Mesodermal cell (in vitro differentiated cells): ENCODE data around the gene RCL1.
A peak's percentile ranks its signal among the peaks of the same experiment; 100 is the strongest.

Experiments
- H3K27ac ChIP-seq: 2 replicates; pipeline ENCODE4 v1.7.0; 2013; ENCODE audit warnings: mild to moderate bottlenecking, low read depth, low read length, moderate library complexity; ENCODE audit not compliant: severe bottlenecking
- H3K36me3 ChIP-seq: 2 replicates; pipeline ENCODE4 v1.7.1; 2013; ENCODE audit warnings: mild to moderate bottlenecking, low read length, moderate library complexity; ENCODE audit not compliant: control insufficient read depth, insufficient read depth
- H3K4me1 ChIP-seq: one replicate; pipeline ENCODE4 v1.7.1; 2013; ENCODE audit warnings: mild to moderate bottlenecking, low read length; ENCODE audit not compliant: insufficient read depth, control insufficient read depth, poor library complexity, severe bottlenecking
- H3K4me3 ChIP-seq: 2 replicates; pipeline ENCODE4 v1.7.0; 2013; ENCODE audit warnings: low read length, control low read depth, mild to moderate bottlenecking; ENCODE audit not compliant: insufficient read depth, poor library complexity, severe bottlenecking; ENCODE audit errors: extremely low read depth
- H3K9me3 ChIP-seq: 2 replicates; pipeline ENCODE4 v1.7.1; 2013; ENCODE audit warnings: mild to moderate bottlenecking, low read length, moderate library complexity; ENCODE audit not compliant: control insufficient read depth
- WGBS, 2 experiments: methylation state at CpG; one replicate each; pipeline ENCODE4 v1.1.5; 2013; ENCODE audit warnings: missing lambda C conversion rate in 2 of 2; ENCODE audit not compliant: insufficient coverage in 2 of 2; 5-methylcytosine and 5-hydroxymethylcytosine counted together

Gene RCL1

GRCh38 chr9:4797854-4798150, 5.1 kb downstream of the RCL1 start:
- Histone ChIP-seq H3K9me3 (peaks cover 3% of the 10 kb centered on the region), H3K27ac (peak overlapping the region; percentile 56), H3K4me3 (no peak overlapping the region), H3K36me3 (peaks cover 4% of the 10 kb centered on the region), H3K4me1 (peaks cover 13% of the 10 kb centered on the region)
- 54 to 57% methylated on average over 2 of the region's 4 CpGs for whole genome bisulfite sequencing, 2 experiments

GRCh38 chr9:4798281-4799032, 5.7 kb downstream of the RCL1 start:
- WGBS, 2 experiments = 100% methylated on average over 1 of the region's 2 CpGs; no CpG with 5 or more reads in 1 of the 2 experiments

GRCh38 chr9:4799033-4799430, 6.3 kb downstream of the RCL1 start:
- H3K36me3 ChIP-seq = peaks cover 7% of the 10 kb centered on the region
- 71 to 100% methylated on average over 1 of the region's 3 CpGs for WGBS, 2 experiments
- H3K27ac ChIP-seq = no peak overlapping the region
- H3K4me3 ChIP-seq = no peak overlapping the region
- H3K9me3 ChIP-seq = peaks cover 3% of the 10 kb centered on the region
- H3K4me1 ChIP-seq = peaks cover 12% of the 10 kb centered on the region

More at GRCh38 chr9:4798281-4799032, 5.7 kb downstream of the RCL1 start:
- Histone ChIP-seq H3K4me3 (no peak overlapping the region), H3K36me3 (peaks cover 7% of the 10 kb centered on the region), H3K9me3 (peaks cover 3% of the 10 kb centered on the region), H3K4me1 (peaks cover 13% of the 10 kb centered on the region), H3K27ac (peak overlapping the region; percentile 56)

GRCh38 chr9:4799775-4800174, 7.0 kb downstream of the RCL1 start:
- WGBS, 2 experiments = 79 to 80% methylated on average over 2 to 3 of the region's 3 CpGs
- peaks cover 10% of the 10 kb centered on the region for H3K36me3 ChIP-seq
- H3K9me3 ChIP-seq = peaks cover 3% of the 10 kb centered on the region
- H3K27ac ChIP-seq = no peak overlapping the region
- peaks cover 5% of the 10 kb centered on the region for H3K4me1 ChIP-seq
- no peak overlapping the region for H3K4me3 ChIP-seq

GRCh38 chr9:4801156-4801555, 8.4 kb downstream of the RCL1 start:
- H3K9me3 ChIP-seq = peaks cover 9% of the 10 kb centered on the region
- no peak overlapping the region for H3K4me3 ChIP-seq
- H3K27ac ChIP-seq = no peak overlapping the region
- H3K4me1 ChIP-seq = peaks cover 5% of the 10 kb centered on the region
- H3K36me3 ChIP-seq = peaks cover 13% of the 10 kb centered on the region
- WGBS, 2 experiments = 95% methylated on average over 5 to 6 of the region's 6 CpGs

GRCh38 chr9:4803670-4804530, 11.2 kb downstream of the RCL1 start:
- Histone ChIP-seq H3K4me1 (no peaks in the 10 kb centered on the region), H3K4me3 (no peak overlapping the region), H3K27ac (no peak overlapping the region), H3K9me3 (peaks cover 7% of the 10 kb centered on the region), H3K36me3 (peaks cover 13% of the 10 kb centered on the region)
- WGBS, 2 experiments = 94% methylated on average over 24 of the region's 27 CpGs

- Histone ChIP-seq H3K36me3 (peaks cover 13% of the 10 kb centered on the region), H3K4me3 (no peak overlapping the region), H3K4me1 (no peaks in the 10 kb centered on the region), H3K27ac (no peak overlapping the region), H3K9me3 (peaks cover 7% of the 10 kb centered on the region)
- WGBS, 2 experiments = 97% methylated on average over 26 to 28 of the region's 28 CpGs
These were observed 11.8 kb downstream of the RCL1 start for GRCh38 chr9:4804531-4805016.

- WGBS, 2 experiments = 100% methylated on average over 1 to 2 of the region's 3 CpGs
These were observed 12.6 kb downstream of the RCL1 start for GRCh38 chr9:4805191-4805918.

GRCh38 chr9:4810565-4810964, 17.8 kb downstream of the RCL1 start:
- Histone ChIP-seq H3K36me3 (no peaks in the 10 kb centered on the region), H3K27ac (no peak overlapping the region), H3K9me3 (peaks cover 5% of the 10 kb centered on the region), H3K4me1 (no peaks in the 10 kb centered on the region), H3K4me3 (no peak overlapping the region)
- 80% methylated on average over 1 of the region's 1 CpG; no CpG with 5 or more reads in 1 of the 2 experiments for WGBS, 2 experiments

More at GRCh38 chr9:4805191-4805918, 12.6 kb downstream of the RCL1 start:
- Histone ChIP-seq H3K9me3 (peaks cover 7% of the 10 kb centered on the region), H3K4me3 (no peak overlapping the region), H3K27ac (no peak overlapping the region), H3K4me1 (no peaks in the 10 kb centered on the region), H3K36me3 (peaks cover 13% of the 10 kb centered on the region)

- H3K36me3 ChIP-seq = no peaks in the 10 kb centered on the region
- no peaks in the 10 kb centered on the region for H3K9me3 ChIP-seq
- no peak overlapping the region for H3K4me3 ChIP-seq
- no peaks in the 10 kb centered on the region for H3K4me1 ChIP-seq
- no peak overlapping the region for H3K27ac ChIP-seq
These were observed 19.1 kb downstream of the RCL1 start for GRCh38 chr9:4811824-4812223.
